ES-I3 (cell line): ENCODE results near the gene BORCS6.
"Not testable (repeated sequence)": the region's sequence is repeated elsewhere in the genome, so short reads cannot be mapped to it uniquely, and the experiment has no call there.

ENCODE experiments used
- H3K36me3 ChIP-seq: 2 replicates; pipeline ENCODE4 v1.6.1; 2013; ENCODE audit warnings: mild to moderate bottlenecking, low read length, control low read depth, moderate library complexity; ENCODE audit not compliant: insufficient read depth
- H3K4me1 ChIP-seq: 2 replicates; pipeline ENCODE4 v1.6.1; 2013; ENCODE audit warnings: mild to moderate bottlenecking, control low read depth, low read length; ENCODE audit not compliant: insufficient read depth
- H3K9ac ChIP-seq: 2 replicates; pipeline ENCODE4 v1.6.1; 2013; ENCODE audit warnings: low read depth, mild to moderate bottlenecking, low read length, moderate library complexity
- H3K9me3 ChIP-seq: 2 replicates; pipeline ENCODE4 v1.6.1; 2013; ENCODE audit warnings: mild to moderate bottlenecking, low read length, moderate library complexity; ENCODE audit not compliant: control insufficient read depth, insufficient read depth

Gene BORCS6

DNA sequence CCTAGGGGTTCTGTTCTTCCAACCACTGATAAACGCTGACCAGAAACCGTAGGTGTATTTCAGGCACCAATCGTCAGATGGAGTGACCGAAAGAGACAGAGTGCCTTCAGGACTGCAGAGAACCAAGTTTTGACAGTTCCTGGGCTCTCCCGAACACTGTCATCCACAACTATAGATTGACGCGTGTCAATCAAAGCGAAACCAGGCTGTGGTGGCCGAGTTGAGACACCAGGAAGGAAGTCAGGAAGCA, 32.3 kb upstream of the BORCS6 start:
- Histone ChIP-seq H3K36me3 (no peaks in the 10 kb centered on the region), H3K9ac (peak overlapping the region; percentile 86; the same call in 1 of the 2 replicates), H3K4me1 (no peaks in the 10 kb centered on the region; the same call in 1 of the 2 replicates), H3K9me3 (no peaks in the 10 kb centered on the region)

GRCh38 chr17:8221663-8222379, 31.8 kb upstream of the BORCS6 start:
- H3K36me3 ChIP-seq, result no peaks in the 10 kb centered on the region
- no peaks in the 10 kb centered on the region for H3K9me3 ChIP-seq
- peak overlapping the region; percentile 86 for H3K9ac ChIP-seq
- no peaks in the 10 kb centered on the region; the same call in 1 of the 2 replicates for H3K4me1 ChIP-seq

DNA sequence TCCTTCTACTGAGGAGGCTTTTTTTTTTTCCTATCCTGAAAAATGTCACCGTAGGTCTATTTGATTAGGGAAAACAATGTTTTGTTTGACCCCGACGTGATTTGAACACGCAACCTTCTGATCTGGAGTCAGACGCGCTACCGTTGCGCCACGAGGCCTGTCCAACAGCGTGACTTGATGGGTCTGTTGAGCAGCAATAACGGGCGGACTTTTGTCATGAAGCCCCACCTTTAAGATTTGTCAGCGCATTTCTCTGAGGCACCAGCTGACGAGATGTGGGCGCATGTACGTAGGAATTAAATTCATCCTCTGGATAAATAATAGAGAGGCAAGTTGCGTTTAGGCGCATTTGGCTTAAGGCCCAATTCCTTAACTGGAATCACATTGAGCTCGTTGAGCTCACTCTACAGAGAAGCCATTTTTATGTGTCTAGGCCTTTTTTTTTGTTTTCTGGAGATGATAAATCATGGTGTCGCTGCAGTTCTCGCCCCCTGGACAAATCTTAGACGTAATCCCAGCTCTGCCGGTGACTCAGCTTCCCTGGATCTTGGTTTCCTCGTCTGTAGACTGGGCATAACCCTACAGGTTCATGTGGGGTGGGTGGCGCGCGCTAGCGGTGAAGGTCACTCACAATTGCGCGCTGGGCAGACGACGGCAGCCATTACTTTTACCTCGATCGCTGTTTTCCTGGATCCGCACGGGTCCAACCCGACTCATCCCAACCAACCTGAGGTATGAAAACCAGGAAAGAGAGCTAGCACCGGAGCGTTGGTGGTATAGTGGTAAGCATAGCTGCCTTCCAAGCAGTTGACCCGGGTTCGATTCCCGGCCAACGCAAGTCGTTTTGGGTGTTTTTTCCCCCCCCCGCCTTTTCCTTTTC, 31.0 kb upstream of the BORCS6 start:
- H3K9ac ChIP-seq, result peak overlapping the region; percentile 81
- no peaks in the 10 kb centered on the region for H3K9me3 ChIP-seq
- H3K36me3 ChIP-seq, result no peaks in the 10 kb centered on the region
- H3K4me1 ChIP-seq, result no peaks in the 10 kb centered on the region; the same call in 1 of the 2 replicates

GRCh38 chr17:8214000-8214399, 24.0 kb upstream of the BORCS6 start:
- not testable (repeated sequence) for H3K9me3 ChIP-seq, H3K36me3 ChIP-seq, H3K9ac ChIP-seq, H3K4me1 ChIP-seq

- no peaks in the 10 kb centered on the region for H3K9me3 ChIP-seq
- H3K36me3 ChIP-seq, result peaks cover 2% of the 10 kb centered on the region
- H3K9ac ChIP-seq, result no peak overlapping the region
- no peaks in the 10 kb centered on the region for H3K4me1 ChIP-seq
Observed at GRCh38 chr17:8212312-8213180, 22.6 kb upstream of the BORCS6 start.

DNA sequence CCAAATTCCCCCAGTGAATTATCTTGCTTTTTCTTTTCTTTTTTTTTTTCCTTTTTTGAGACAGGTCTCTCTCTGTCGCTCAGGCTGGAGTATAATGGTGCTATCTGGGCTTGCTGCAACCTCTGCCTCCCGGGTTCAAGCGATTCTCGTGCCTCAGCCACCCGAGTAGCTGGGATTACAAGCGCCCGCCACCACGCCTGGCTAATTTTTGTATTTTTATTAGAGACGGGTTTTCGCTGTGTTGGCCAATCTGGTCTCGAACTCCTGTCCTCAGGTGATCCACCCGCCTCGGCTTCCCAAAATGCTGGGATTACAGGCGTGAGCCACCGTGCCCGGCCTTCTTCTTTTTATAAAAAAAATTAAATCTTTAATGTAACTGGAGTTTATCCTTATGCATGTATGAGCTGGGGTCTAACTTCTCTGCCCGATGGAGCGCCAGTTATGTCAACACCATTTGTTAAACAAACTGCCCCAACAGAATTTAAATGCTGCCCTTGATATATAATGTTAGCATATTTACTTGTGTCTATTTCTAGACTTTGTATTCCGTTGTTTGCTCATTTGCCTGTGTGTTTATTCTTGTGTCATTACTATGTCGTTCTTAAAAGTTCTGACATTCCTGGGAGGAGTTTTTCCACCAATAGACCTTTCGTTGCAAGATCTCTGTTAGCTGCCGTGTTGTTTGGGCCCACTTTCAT, 20.9 kb upstream of the BORCS6 start:
- Histone ChIP-seq H3K9ac (peak overlapping the region; percentile 90; the same call in 1 of the 2 replicates), H3K4me1 (no peaks in the 10 kb centered on the region), H3K36me3 (peaks cover 13% of the 10 kb centered on the region), H3K9me3 (no peaks in the 10 kb centered on the region)

DNA sequence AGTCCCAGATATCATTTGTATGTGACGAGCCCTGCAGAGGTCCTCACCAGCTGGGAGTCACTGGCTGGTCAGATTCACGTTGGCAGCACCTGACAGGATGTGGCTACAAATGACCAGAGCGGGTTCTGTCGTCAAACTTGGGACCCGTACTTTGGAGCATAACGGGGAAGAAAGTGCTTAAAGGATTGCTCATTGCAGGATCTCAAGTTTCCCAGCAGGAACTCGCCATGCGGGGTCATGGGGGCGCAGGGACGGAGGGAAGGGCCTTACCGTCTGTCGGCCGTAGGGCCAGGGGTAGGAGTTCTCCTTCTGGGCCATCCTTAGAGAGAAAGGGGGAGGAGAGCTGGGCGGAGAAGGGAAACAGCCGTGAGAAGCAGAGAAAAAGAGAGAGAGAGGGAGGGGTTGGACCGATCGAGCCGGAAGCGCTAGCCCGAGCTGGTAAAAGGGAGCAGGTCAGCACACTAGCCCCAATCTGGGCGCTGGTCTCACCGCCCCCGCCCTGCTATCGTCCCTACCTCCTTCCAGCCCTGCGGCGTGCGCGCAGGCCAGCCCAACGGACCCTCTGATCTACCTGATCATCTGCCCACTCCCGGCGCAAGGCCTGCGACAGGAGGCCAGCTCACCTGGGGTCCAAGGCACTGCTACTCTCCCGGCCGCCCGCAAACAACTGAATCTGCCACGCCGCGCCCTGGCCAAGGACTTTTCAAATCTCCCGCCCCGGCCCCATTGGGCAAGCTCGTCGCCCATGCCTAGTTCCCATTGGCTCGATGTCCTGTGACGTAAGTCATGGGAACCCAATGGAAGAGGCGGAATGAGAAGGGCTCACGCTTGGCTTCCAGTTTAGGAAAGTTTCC, 20.2 kb upstream of the BORCS6 start, which contains the start of gene AURKB:
Gene AURKB (minus strand): TSS at position 669 of the 854 bp plus-strand sequence. CDS start 351 bp downstream, at position 318.
- H3K9ac ChIP-seq, result peak within 1 kb of the TSS; percentile 90
- H3K4me1 ChIP-seq, result no peaks in the 10 kb centered on the region
- H3K36me3 ChIP-seq, result peaks cover 17% of the 10 kb centered on the region
- no peaks in the 10 kb centered on the region for H3K9me3 ChIP-seq

DNA sequence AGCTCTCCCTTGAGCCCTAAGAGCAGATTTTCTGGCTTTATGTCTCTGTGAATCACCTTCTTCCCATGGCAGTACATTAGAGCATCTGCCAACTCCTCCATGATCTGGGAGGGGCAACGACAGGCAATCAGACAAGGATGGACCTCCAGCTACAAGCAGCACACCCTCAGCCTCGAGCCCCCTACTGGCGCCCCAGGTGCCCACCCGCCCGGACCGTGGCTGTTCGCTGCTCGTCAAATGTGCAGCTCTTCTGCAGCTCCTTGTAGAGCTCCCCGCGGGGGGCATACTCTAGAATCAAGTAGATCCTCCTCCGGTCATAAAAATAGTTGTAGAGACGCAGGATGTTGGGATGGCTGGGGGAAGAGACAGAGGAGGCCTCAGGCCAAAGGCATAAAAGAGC, 16.6 kb upstream of the BORCS6 start:
- no peaks in the 10 kb centered on the region for H3K4me1 ChIP-seq
- peaks cover 17% of the 10 kb centered on the region for H3K36me3 ChIP-seq
- H3K9me3 ChIP-seq, result no peaks in the 10 kb centered on the region
- no peak overlapping the region for H3K9ac ChIP-seq

DNA sequence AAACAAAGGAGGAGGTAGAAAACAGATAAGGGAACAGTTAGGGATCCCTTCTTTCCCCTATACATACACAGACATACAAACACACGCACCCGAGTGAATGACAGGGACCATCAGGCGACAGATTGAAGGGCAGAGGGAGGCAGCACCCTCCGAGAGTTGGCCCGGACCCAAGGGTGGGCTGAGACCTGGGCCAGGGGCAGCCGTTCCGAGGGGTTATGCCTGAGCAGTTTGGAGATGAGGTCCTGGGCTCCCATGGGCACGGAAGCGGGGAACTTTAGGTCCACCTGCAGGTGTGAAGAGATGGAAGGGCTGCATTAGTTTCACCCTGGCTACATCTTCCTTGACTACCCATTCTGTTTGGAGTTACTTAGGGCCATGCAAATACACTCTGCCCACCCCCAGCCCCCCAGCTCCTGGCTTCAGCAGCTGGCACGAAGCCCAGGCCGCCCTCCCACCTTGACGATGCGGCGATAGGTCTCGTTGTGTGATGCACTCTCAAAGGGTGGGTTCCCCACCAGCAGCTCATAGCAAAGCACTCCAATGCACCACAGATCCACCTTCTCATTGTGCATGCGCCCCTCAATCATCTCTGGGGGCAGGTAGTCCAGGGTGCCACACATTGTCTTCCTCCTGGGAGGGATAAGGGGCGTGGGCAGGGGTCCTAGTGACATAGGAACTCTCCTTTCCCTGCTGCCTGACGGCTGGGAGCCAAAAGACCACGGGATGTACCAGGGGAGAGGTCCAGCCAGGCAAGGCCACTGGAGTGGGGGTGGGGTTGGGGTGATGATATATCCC, 15.0 kb upstream of the BORCS6 start:
- H3K36me3 ChIP-seq, result peaks cover 17% of the 10 kb centered on the region
- H3K9me3 ChIP-seq, result no peaks in the 10 kb centered on the region
- H3K4me1 ChIP-seq, result no peaks in the 10 kb centered on the region
- H3K9ac ChIP-seq, result no peak overlapping the region

- H3K36me3 ChIP-seq, result no peaks in the 10 kb centered on the region
- peak overlapping the region; percentile 47 for H3K9ac ChIP-seq
- no peaks in the 10 kb centered on the region for H3K9me3 ChIP-seq
- peaks cover 9% of the 10 kb centered on the region for H3K4me1 ChIP-seq
Observed at GRCh38 chr17:8192070-8192815, 2.3 kb upstream of the BORCS6 start.

GRCh38 chr17:8190506-8190905, 526 bp upstream of the BORCS6 start:
- peak overlapping the region; percentile 41; the same call in 1 of the 2 replicates for H3K9ac ChIP-seq
- H3K36me3 ChIP-seq, result no peaks in the 10 kb centered on the region
- no peaks in the 10 kb centered on the region for H3K9me3 ChIP-seq
- H3K4me1 ChIP-seq, result peaks cover 9% of the 10 kb centered on the region

- Histone ChIP-seq H3K4me1 (peaks cover 9% of the 10 kb centered on the region), H3K9ac (peak overlapping the region; percentile 75; the same call in 1 of the 2 replicates), H3K36me3 (no peaks in the 10 kb centered on the region), H3K9me3 (no peaks in the 10 kb centered on the region)
Observed at GRCh38 chr17:8189041-8189710, 804 bp downstream of the BORCS6 start.
